ENCODE measurements around the gene KMT2D.

KMT2D gene, protein sequence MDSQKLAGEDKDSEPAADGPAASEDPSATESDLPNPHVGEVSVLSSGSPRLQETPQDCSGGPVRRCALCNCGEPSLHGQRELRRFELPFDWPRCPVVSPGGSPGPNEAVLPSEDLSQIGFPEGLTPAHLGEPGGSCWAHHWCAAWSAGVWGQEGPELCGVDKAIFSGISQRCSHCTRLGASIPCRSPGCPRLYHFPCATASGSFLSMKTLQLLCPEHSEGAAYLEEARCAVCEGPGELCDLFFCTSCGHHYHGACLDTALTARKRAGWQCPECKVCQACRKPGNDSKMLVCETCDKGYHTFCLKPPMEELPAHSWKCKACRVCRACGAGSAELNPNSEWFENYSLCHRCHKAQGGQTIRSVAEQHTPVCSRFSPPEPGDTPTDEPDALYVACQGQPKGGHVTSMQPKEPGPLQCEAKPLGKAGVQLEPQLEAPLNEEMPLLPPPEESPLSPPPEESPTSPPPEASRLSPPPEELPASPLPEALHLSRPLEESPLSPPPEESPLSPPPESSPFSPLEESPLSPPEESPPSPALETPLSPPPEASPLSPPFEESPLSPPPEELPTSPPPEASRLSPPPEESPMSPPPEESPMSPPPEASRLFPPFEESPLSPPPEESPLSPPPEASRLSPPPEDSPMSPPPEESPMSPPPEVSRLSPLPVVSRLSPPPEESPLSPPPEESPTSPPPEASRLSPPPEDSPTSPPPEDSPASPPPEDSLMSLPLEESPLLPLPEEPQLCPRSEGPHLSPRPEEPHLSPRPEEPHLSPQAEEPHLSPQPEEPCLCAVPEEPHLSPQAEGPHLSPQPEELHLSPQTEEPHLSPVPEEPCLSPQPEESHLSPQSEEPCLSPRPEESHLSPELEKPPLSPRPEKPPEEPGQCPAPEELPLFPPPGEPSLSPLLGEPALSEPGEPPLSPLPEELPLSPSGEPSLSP (N-terminal part only)

DNA sequence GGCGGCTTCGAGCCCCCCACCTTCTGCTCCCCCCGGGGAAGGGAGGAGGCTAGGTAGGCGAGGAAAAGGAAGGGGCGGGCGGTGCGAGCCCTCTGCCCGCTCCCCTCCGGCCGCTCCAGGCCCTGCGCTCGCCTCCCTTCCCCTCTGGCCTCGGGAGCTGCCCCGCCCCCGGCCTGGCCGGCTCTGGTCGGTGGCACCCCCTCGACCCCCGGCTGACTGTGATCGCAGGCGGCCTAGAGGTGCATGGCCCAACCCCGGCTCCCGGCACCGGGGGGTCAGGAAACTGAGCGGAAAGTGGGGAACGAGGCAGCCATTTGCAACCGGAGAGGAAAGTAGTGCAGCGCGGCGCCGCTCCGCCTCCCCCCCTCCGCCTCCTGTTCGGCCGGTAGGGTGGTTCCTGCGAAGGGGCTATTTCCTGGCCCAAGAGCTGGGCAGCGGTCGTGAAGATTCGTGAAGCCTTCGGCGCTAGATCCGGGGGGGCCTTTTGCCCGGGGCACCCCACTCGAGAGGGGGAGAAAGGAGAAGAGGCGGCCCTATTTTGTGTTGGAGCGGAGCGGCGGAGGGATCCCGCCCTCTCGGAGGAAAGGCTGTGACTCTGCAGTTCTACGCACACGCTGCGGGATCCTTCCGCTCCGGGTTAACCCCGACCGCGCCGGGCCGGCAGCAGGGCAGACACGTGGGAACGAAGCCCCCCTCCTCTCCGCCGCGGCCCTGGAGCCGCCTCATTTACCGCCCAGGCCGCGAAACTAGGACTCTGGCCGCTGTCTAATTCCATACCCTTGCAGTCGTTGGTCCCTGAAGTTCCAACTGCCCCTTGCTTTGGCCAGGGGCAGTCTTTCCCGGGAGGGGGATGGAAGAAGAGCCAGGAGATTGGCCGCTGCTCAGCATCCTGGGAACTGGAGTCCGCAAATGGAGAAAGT is at the start of gene KMT2D:
Gene KMT2D, minus strand, starts transcription at position 558 of the 920 bp plus-strand sequence. CDS start 5,470 bp downstream, outside the sequence.
- peak; percentile 92 for DNase-seq

DNA sequence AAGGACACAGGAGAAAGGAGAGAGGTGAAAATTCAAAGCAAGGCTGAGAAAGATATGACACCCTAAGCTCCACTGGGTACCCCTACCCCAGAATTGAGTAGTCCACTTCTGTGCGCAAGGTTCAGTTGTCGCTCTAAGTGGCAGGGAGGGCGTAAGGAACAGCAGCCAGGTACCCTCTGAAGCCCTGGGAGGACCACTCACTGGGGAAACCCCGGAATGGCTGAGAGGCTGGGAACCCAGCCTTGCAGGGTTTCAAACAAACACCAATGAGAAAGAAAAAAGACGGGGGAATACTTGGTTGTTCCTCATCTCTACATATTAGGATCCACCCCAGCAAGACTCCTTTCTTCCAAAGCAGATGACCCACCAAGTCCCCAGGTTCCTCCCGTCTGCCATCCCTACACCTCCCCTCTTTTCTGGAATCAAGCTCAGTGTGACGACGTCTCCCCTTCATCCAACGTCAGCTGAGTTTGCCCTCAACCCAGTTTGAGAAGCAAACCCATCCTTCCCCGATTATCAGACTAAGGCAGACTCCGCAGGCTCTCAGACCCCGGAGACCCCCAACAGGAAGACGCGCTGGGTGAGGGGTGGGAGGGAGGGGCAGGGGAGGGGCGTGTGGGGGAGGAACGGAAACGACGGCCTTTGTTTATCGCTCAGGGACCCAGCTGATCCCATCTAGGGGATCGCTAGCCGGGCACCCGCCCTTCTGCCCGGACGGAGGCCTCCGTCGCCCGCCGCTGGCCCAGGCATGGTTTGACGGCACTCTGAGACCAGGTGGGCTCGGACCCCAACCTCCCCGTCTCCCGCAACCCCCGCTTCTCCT is 49.3 kb upstream of the KMT2D start:
- DNase-seq, result no peak

DNA sequence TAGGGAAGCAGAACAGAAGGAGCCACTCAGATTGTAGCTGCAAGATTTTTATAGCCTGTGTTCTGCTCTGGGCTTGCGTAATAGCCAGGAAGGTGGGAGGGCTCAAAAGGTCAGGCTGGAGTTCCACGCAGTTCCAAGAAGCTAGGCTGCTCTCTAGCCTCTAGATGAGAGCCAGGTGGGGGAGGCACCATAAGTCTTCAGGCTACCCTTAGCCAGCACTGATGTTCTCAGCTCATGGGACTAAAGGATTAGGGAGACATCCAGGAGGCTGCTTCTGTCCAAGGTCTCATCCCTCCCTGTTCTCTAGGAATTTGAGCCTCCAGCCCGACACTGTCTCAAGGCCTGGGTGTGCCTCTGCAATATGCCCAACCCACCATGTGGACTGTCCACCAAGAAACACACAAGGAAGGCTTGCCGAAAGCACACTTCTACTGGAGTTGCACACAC is 48.4 kb upstream of the KMT2D start:
- DNase-seq, result no peak

DNA sequence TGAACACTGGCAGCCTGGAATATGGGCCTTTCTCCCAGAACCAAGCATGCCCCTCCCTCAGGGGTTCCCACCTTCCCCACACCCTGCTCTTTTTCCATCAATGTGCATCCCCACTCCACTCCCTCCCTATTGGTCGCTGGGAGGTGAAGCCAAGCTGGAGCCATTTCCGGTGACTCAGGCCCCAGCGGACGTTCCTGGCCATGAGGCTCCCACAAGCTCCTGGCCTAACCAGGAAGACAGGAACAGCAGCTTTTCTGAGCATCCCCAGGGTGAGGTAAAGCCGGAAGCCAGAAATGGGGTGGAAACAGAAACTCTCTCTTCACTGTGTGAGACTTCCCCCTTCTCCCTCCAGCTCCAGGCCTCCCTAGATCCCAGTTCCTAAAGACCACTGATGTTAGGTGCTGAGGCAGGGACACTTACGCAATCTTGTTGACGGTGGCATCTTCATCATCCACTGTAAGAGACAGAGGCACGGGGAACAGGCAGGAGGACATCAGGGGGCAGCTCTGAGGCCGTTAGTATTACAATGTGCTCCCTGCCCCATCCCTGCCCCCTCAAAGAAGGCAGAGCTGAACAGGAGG is 45.0 kb upstream of the KMT2D start:
- no peak for DNase-seq

DNA sequence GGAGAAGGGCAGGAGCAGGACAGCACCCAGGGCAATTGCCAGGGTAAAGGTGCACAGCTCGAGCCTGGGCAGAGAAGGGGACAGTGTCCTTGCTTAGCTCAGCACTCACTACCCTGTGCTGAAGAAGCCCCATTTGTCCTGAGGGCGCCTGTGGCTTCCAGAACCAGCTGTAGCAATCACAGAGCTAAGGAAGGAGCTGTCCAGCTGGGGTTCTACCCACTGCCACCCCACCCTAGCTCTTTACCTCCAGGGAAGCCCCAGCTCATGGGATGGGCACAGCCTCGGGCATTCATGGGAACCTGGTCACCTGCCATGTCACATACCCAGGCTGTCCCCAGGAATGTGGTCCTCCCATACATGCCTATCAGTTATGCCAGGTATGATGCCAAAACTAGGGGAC is 44.2 kb upstream of the KMT2D start:
- DNase-seq, result no peak

DNA sequence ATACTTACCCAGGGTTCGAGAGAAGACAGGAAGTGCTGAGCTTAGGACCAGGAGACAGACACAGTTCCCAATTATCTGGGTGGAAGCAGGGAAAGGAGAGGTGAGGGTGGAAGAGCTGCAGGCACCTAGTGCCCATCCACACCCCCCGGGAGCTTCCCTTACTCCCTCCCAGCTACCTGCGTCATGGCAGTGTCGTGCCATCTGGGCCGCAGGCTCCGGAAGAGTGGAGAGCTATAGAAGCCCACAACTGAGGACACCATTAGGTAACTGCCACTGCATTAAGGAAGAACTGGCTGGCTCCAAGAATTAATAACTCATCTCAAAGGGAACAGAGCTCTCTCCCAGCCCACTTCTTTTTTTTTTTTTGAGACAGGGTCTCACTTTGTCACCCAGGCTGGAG is 39.8 kb upstream of the KMT2D start:
- DNase-seq, result no peak

DNA sequence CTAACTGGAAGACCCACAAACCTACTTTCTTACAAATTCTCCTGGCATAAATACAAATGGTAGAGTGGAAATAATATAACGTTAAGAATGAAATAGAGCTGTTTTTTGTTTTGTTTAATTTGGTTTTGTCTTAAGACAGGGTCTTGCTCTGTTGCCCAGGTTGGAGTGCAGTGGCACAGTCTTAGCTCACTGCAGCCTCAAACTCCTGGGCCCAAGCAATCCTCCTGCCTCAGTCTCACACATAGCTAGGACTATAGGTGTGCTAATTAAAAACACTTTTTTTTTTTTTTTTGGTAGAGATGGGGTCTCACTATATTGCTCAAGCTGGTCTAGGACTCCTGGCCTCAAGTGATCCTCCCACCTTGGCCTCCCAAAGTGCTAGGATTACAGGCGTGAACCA is 38.1 kb upstream of the KMT2D start:
- DNase-seq, result no peak

DNA sequence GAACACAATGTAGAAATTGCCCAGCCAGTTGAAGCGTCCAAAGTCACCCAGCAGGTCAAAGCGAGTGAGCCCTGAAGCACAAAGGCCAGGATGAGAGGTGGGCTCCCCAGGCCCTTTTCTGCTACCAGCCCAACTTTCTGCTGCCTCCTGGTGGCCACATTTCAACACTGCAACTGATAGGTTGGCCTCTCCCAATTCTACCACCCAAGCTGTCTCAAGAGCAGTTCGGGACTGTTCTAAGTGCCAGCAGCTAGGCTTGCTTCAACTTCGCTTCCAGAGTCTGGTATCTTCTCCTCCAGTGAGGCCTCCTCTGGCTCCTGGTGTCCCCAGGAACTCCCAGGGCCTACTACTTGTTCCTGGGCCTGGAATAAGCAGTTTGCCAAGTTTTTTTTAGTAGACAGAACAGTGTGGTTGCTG is 37.4 kb upstream of the KMT2D start:
- no peak for DNase-seq

DNA sequence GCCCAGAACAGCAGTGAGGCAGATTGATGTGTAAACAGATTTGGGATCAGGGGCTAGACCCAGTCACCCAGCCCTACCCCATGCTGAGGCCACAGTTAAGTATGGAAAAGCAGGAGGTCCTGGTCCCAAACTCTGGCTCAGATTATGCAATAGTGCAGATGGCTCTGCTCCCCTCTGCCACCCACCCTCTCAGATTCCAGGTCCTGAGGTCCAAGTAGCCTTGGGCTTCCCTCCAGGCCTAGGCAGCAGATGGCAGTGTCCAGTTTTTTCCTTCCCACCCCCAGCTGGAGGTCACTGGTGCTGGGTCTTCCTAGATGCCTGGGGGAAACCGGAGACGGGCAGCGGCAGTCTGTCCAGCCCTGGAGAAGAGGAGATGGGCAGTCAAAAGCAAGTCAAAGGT is 36.8 kb upstream of the KMT2D start:
- no peak for DNase-seq

DNA sequence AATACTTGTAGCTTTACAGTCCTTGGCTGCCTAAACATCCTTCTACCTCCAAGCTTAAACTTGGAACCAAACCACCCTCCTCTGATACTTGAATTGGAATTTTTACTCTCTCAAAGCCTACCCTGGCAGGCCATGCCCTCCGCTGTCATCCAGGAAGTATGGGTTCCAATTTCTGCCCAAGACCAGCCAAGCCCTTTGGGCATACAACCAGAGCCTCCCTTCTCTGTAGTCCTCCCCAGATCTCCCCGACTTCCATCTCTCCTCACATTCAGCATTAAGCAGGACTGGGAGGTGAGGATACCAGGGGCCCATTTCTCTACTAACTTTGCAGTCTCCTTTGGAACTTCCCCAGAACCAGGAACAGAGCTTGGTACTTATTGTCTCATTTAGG is 34.4 kb upstream of the KMT2D start:
- no peak for DNase-seq

DNA sequence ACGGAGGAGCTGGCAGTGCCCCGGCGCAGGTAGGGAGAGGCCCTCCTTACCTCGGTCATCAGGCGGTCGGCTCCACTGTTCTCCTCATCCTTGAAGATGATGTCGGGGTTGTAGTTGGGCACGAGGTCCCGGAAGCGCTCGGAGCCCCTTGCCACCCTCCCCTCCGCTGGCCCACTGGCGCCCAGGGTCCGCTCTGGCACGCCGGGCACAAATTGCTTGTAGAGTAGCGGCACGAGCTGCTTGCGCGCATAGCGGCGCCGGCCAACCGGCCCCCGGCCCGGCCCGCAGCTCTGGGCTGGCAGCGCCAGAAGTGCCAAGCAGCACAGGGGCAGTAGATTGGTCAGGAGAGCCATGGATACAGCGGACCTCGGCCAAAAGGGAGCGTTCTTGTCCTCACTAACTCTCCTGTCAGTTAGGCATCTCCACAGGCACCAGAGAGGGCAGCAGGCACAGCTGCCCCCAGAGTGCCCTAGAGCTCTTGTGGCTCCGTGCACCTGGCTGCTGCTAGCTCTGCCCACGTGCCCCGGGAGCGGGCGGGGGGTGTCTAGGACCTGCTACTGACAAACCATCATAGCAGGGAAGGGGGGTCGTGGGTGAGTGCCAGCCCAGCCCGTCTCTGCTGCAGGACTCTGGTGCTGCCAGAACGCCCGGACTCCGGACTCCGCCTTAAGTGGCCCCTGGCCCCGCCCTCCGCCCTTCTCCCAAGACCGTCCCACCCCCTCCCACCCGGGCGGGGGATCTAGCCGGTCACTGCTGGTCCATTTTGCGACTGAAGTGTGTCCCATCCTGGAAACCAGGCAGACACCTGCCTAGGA is 33.8 kb upstream of the KMT2D start, which contains the start of gene DHH:
Gene DHH, minus strand, starts transcription at position 642 of the 815 bp plus-strand sequence. Its CDS starts 289 bp downstream, at position 353.
- no peak for DNase-seq

DNA sequence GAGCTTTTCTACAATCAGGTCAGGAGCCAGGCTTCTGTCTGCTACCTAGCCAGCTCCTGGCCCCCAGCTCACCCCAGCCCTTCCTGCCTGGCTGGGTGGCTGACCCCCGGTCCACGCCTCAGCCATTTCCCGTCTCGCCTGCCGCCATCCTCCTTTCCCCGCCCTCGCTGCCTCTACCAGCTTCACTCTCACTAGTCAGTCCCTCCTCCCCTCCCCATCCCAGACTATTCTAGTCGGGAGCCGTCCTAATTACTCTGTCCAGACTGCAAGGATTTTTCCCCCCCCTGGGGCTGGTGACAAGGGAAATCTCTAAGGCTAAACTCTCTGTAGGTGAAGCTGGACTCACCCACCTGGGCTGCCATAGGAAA is 33.2 kb upstream of the KMT2D start:
- no peak for DNase-seq

DNA sequence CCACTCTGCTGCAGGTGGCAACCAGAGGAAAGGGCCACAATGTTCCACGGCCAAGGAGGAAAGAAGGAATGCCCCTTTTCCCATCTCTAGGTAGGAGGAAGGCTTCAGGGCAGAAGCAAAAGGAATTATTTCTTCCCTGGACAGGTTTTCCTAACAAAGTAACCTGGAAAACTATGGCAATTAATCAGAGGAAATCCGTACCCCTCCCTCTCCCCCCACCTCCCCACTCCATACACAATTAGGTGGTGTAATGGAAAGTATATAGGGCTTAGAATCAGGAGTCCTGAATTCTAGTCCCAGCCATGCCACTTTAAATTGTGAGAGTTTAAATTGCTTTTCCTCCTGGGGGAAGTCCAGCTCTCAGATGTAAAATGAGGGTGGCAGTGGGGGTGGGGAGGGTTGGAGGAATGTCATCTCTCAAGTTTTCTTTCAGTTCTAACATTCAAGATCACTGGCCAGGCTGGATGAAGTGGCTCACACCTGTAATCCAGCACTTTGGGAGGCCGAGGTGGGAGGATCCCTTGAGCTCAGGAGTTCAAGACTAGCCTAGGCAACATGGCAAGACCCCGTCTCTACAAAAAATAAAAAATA is 32.3 kb upstream of the KMT2D start:
- no peak for DNase-seq

DNA sequence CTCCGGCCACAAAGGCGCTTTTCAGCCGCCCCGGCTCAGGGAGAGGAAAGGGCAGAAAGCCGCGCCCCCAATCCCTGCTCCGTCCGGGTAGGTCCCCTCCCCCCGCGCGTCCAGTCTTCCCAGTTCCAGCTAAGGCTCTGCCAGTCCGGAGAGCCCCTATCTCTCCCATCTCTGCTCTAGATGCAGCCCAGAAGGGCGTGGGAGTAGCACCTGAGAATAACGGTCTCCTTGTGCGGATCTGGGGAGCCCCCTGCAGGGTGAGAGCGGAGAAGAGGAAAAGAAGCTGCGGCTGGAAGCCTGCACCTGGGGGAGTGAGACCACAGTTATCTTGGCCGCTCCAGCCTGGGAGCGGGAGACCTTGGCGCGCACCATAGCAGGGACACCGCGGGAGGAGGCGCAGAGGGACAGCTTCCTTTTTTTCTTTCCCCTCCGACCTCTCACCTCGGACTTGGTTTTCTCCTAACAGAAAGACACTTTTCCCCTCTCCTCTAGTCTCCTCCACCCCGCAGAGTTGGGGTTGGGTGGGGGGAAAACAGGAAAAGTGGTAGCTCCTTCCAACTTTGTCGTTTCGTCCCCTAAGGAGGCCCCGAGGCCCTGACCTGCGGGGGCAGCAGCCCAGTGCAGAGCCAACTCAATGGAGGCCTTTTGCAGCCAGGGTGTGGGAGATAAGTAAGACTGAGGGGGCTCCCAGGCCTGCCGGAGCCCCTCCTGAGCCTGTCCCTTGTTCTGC is 31.7 kb upstream of the KMT2D start:
- DNase-seq, result no peak

DNA sequence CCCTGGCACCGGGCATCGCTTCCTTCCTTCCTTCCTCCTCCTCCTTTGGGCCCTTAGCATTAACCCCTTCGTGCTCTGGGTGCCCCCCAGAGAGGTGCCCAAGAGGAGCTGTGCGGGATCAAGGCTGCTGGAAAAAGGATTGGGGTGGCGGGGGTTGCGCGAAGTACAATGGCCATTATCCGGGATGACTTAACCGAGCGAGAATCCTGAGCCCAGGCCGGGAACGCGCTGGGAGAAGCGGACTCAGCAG is 31.2 kb upstream of the KMT2D start:
- DNase-seq, result no peak

DNA sequence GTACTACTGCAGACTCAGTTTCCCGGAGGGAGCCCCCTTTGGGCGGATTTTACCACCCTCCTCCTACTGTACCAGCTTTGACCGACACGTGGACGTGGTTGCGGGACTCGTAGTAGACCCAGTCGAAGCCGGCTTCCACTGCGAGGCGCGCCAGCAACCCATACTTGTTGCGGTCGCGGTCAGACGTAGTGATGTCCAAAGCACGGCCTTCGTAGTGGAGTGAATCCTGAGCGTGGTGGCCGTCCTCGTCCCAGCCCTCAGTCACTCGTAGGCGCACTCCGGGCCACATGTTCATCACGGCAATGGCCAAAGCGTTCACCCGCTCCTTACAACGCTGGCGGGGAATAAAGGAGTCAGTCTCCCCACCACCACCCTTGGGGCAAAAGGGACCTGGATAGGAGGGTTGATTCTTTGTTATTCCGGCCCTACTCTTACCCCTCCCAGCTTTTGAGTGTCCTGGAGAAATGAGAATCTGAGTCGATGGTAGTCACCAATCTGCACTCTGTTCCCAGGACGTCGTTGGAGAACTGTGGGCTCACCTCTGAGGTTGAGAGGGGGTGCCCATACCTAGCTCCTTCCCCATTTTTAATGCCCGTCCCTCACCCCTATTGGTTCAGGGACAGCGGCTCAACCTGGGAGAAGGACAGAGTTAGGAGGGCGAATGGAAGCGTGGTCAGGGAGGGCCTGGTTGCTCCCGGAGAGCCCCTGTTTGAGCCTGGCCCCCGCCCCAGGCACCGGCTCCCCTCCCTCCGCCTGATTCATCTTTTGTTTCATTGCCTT is 30.7 kb upstream of the KMT2D start:
- no peak for DNase-seq

DNA sequence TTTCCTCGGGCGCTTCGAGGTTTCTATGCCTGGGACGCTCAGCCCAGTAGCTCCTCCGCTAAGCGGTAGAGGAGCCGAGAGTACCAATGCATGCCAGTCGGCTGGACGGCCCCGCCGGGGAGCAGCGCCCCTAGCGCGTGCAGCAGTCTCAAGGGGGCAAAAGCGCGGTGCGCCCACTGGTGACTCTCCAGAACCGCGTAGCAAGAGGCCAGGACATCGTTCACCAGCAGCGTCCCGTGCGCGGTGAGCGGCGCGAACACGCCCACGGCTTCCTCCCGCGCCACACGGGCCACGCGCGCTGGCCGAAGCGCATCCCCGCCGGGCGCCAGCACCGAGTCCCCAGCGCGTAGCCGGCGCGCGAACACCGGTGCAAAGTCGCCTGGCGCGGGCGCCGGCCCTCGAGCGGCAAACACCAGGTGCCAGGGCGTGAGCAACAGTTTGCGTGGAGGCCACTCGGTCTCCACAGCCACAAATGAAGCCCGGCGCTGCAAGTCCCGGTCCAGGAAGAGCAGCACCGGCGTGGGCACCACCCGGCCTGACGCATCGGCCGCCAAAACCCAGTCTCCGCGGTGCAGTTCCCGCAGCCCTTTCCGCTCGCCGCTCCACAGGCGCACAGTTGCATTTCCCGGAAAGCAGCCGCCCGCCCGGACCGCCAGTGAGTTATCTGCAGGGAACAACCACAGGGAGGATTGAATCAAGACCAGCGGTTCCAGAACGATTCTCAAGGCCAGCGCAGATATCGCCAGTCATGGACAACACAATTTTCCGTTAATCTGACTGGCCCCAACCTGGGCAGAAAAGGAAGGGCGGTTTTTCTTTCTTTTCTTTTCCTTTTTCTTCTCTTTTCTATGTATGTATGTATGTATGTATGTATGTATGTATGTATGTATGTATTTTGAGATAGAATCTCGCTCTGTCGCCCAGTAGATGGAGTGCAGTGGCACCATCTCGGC is 29.5 kb upstream of the KMT2D start:
- peak; percentile 62 for DNase-seq

DNA sequence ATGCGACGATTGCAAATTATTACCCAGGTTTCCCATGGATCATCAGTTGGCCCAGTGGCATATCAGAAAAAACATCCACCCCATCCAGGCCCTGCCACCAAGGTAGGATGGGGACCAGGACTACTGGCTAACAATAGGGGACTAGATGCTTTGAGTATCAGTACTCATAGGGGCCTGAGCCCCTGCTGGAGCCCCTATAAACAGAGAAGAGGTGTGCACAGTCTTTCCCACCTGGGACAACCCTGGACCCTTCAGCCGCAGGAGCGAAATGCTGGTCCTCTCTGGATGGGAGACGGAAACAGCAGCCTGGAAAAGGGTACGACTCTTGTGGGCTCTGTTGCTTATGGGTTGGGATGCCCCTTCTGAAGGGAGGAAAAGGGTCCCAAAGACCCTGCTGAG is 28.3 kb upstream of the KMT2D start:
- no peak for DNase-seq

Data from COR-L47 (cell line).